HG03460 (cell line): Measurements from ENCODE around the gene MYO9A.
"Not testable (repeated sequence)": the region's sequence is repeated elsewhere in the genome, so short reads cannot be mapped to it uniquely, and the experiment has no call there.

Source experiments
- ATAC-seq: cut with Tn5 transposase; IDR thresholded peaks from one replicate; pipeline ENCODE4 v1.9.1; 2021; ENCODE audit not compliant: unreplicated experiment

MYO9A gene

GRCh38 chr15:71885390-71885789 is 232.6 kb downstream of the MYO9A start:
- ATAC-seq, result no peak

GRCh38 chr15:71883447-71883846 is 234.5 kb downstream of the MYO9A start:
- ATAC-seq, result no peak

GRCh38 chr15:71880276-71880675 is 237.7 kb downstream of the MYO9A start:
- ATAC-seq, result no peak

- ATAC-seq, result no peak
Observed at GRCh38 chr15:71874245-71874644, 243.7 kb downstream of the MYO9A start.

GRCh38 chr15:71858232-71858631 is 259.7 kb downstream of the MYO9A start:
- ATAC-seq, result not testable (repeated sequence)

GRCh38 chr15:71853543-71853942 is 264.4 kb downstream of the MYO9A start:
- ATAC-seq, result no peak

GRCh38 chr15:71844916-71845315 is 273.0 kb downstream of the MYO9A start:
- ATAC-seq, result no peak

- ATAC-seq, result no peak
Observed at GRCh38 chr15:71841563-71841962, 276.4 kb downstream of the MYO9A start.

GRCh38 chr15:71830981-71831380 is 287.0 kb downstream of the MYO9A start:
- no peak for ATAC-seq

- ATAC-seq, result no peak
Observed at GRCh38 chr15:71826196-71826595, 291.8 kb downstream of the MYO9A start.

GRCh38 chr15:71825021-71825730 is 292.8 kb downstream of the MYO9A start:
- ATAC-seq, result no peak

- no peak for ATAC-seq
Observed at GRCh38 chr15:71823801-71824200, 294.1 kb downstream of the MYO9A start.

GRCh38 chr15:71822890-71823630 is 294.9 kb downstream of the MYO9A start:
- ATAC-seq, result no peak

GRCh38 chr15:71821547-71822129 is 296.3 kb downstream of the MYO9A start:
- no peak for ATAC-seq

- no peak for ATAC-seq
Observed at GRCh38 chr15:71820127-71820526, 297.8 kb downstream of the MYO9A start.

GRCh38 chr15:71817351-71817750 is 300.6 kb downstream of the MYO9A start:
- ATAC-seq, result no peak

- ATAC-seq, result no peak
Observed at GRCh38 chr15:71815301-71815700, 302.6 kb downstream of the MYO9A start.

- no peak for ATAC-seq
Observed at GRCh38 chr15:71813723-71814470, 304.1 kb downstream of the MYO9A start.

GRCh38 chr15:71812966-71813722 is 304.8 kb downstream of the MYO9A start:
- ATAC-seq, result no peak
